BLaER1 (cell line): ENCODE data around the gene UPF1.

Experiments
- H3K27ac ChIP-seq: shearing (Covaris generic); formaldehyde crosslinking; 2 replicates; pipeline ENCODE4 v1.8.1; 2022
- H3K27me3 ChIP-seq: shearing (Covaris generic); formaldehyde crosslinking; 2 replicates; pipeline ENCODE4 v1.8.1; 2022
- H3K36me3 ChIP-seq: shearing (Covaris generic); formaldehyde crosslinking; 2 replicates; pipeline ENCODE4 v1.8.1; 2022
- H3K4me1 ChIP-seq: shearing (Covaris generic); formaldehyde crosslinking; 2 replicates; pipeline ENCODE4 v1.8.1; 2022
- H3K4me2 ChIP-seq: shearing (Covaris generic); formaldehyde crosslinking; 2 replicates; pipeline ENCODE4 v1.8.1; 2022
- H3K4me3 ChIP-seq: shearing (Covaris generic); formaldehyde crosslinking; 2 replicates; pipeline ENCODE4 v1.8.1; 2022
- H3K9ac ChIP-seq: shearing (Covaris generic); formaldehyde crosslinking; 2 replicates; pipeline ENCODE4 v1.8.1; 2022
- H3K9me3 ChIP-seq: shearing (Covaris generic); formaldehyde crosslinking; 2 replicates; pipeline ENCODE4 v1.8.1; 2022
- H4K20me1 ChIP-seq: shearing (Covaris generic); formaldehyde crosslinking; 2 replicates; pipeline ENCODE4 v1.8.1; 2022
- Cebpa-rat ChIP-seq: shearing (Covaris generic); IDR thresholded peaks from 2 replicates; pipeline ENCODE4 v1.8.1; 2022

The UPF1 gene

DNA sequence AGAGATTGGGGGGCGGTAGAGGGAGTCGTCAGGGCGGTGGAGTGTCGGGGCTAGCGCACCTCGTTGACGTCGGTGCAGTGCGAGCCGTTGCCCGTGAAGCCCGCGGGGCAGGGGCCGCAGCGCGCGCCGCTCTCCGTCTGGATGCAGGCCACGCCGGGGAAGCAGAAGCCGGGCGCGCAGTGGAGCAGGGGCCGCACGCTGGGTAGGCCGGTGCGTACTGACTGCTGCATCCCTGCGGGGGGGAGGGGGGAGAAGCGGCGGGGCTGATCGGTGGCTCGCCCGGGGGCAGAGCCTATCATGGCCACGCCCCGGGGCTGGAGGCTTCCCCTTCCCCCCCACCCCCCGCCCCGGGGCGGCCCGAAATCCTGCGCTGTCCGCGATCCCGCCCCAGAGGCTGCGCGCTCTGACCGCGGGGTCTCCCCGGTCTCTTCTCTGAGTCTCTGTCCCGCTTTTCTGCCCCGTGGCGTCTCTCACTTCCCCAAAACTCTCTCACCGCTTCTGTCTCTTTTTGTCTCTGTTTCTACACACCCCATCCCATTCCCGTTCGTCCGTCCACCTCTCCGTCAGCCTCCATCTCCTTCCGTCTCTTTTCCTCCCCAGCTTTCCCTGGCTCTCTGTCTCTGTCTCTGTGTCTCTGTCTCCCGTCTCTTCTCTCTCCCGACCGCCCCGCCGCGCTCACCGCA is 41.7 kb upstream of the UPF1 start:
- no peak overlapping the region for H3K9ac ChIP-seq
- H3K27ac ChIP-seq, result no peak overlapping the region
- peaks cover 4% of the 10 kb centered on the region; the same call in 1 of the 2 replicates for H3K9me3 ChIP-seq
- H4K20me1 ChIP-seq, result peaks cover 66% of the 10 kb centered on the region
- H3K4me1 ChIP-seq, result peaks cover 29% of the 10 kb centered on the region
- H3K27me3 ChIP-seq, result peaks cover 96% of the 10 kb centered on the region
- H3K4me2 ChIP-seq, result peak overlapping the region; percentile 87
- no peaks in the 10 kb centered on the region for H3K36me3 ChIP-seq
- TF ChIP-seq Cebpa-rat, result no peak
- peak overlapping the region; percentile 60 for H3K4me3 ChIP-seq

GRCh38 chr19:18790566-18791314 is 41.0 kb upstream of the UPF1 start, which contains the start of gene COMP:
TSS of gene COMP (minus strand) at chr19:18791305. CDS start at chr19:18791269, 36 bp downstream.
- no peak for TF ChIP-seq Cebpa-rat
- no peaks in the 10 kb centered on the region for H3K36me3 ChIP-seq
- H4K20me1 ChIP-seq, result peaks cover 73% of the 10 kb centered on the region
- peaks cover 4% of the 10 kb centered on the region; the same call in 1 of the 2 replicates for H3K9me3 ChIP-seq
- H3K4me3 ChIP-seq, result peak within 1 kb of the TSS; percentile 60
- no peak within 1 kb of the TSS for H3K27ac ChIP-seq
- peak within 1 kb of the TSS; percentile 87; the same call in 1 of the 2 replicates for H3K4me2 ChIP-seq
- no peak within 1 kb of the TSS for H3K9ac ChIP-seq
- H3K27me3 ChIP-seq, result peaks cover 100% of the 10 kb centered on the region
- H3K4me1 ChIP-seq, result peaks cover 24% of the 10 kb centered on the region

DNA sequence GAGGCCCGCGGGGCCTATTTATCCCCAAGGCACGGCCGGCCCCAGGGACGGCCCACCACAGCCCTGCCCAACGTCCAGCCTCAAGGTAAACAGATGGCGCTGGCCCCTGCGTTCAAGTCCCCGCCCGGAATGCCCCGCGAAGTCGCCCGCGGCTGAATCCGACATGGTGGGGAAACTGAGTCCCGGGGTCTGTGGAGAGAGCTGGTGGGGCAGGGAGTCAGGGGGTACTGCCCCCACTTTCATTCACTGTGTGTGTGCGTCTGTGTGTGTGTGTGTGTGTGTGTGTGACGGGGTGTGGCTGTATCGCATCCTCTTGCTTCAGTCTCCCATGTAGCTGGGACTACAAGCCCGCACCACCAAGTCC is 40.5 kb upstream of the UPF1 start:
- peaks cover 4% of the 10 kb centered on the region; the same call in 1 of the 2 replicates for H3K9me3 ChIP-seq
- peaks cover 24% of the 10 kb centered on the region for H3K4me1 ChIP-seq
- peak overlapping the region; percentile 87; the same call in 1 of the 2 replicates for H3K4me2 ChIP-seq
- peaks cover 100% of the 10 kb centered on the region for H3K27me3 ChIP-seq
- H3K36me3 ChIP-seq, result no peaks in the 10 kb centered on the region
- H3K4me3 ChIP-seq, result no peak overlapping the region
- TF ChIP-seq Cebpa-rat, result no peak
- no peak overlapping the region for H3K9ac ChIP-seq
- H3K27ac ChIP-seq, result no peak overlapping the region
- H4K20me1 ChIP-seq, result peaks cover 69% of the 10 kb centered on the region

DNA sequence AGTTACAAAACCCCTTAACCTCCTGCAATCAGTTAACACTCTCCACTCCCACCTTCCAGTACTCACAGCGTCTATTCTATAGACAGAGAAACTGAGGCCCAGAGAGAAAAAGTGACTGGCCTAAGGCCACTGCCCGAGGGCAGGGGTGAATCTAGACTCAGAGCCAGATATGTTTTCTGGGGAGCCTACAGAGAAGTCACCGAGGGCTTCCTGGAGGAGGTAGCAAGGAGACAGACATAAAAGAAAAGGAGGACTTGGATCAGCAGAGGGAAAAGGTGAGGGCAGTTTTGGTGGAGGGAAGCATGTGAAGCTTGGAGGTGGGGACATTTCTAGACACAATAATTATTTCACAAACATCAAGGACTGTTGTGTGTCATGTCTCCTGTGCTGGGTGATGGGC is 39.1 kb upstream of the UPF1 start:
- Histone ChIP-seq H4K20me1 (peaks cover 62% of the 10 kb centered on the region), H3K27me3 (peaks cover 100% of the 10 kb centered on the region)

DNA sequence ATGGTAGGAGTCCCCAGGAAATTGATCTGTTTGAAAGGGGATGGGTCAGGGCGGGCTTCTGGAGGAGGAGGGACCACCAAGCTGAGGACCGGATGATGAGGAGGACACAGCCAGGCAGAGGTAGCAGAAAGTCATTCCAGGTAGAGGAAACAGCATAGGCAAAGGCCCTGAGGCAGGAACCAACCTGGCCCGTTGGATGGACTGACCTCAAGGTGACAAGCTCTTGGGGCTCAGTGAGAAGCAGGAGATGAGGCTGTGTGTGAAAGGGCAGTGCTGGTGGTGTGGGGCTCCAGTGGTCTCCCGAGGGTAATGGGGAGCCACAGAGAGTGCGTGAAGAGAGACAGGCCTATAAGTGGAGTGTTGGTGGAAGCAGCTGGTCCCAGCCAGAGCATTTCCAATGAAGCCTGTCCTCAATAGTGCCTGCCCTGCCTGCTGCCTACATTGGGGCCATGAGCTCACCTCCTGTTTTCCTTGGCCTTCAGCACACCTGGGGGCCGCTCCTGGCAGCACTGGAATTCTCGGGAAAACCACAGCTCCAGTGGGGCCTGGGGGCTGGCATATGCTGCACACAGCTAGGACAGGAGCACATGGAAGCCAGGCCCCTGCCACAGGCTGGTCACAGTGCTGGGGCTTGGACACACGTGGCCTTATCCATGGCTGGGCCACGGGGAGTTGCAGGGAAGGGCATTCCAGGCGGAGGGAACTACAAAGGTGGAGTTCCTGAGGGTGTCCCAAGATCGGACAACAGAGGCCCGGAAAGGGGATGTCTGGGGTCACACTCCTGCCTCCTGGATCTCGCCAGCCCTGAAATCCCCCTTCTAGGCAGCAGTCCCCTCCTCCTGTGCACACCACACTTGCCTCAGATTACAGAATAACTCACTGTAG is 38.4 kb upstream of the UPF1 start:
- peaks cover 100% of the 10 kb centered on the region for H3K27me3 ChIP-seq
- no peaks in the 10 kb centered on the region for H3K36me3 ChIP-seq
- H3K4me3 ChIP-seq, result no peak overlapping the region
- H3K27ac ChIP-seq, result no peak overlapping the region
- no peak for TF ChIP-seq Cebpa-rat
- no peaks in the 10 kb centered on the region for H3K9me3 ChIP-seq
- H3K9ac ChIP-seq, result no peak overlapping the region
- peaks cover 24% of the 10 kb centered on the region for H3K4me1 ChIP-seq
- H3K4me2 ChIP-seq, result no peak overlapping the region
- H4K20me1 ChIP-seq, result peaks cover 61% of the 10 kb centered on the region

More for the DNA sequence above, 39.1 kb upstream of the UPF1 start:
- H3K4me2 ChIP-seq, result no peak overlapping the region
- no peak overlapping the region for H3K9ac ChIP-seq
- peaks cover 24% of the 10 kb centered on the region for H3K4me1 ChIP-seq
- H3K36me3 ChIP-seq, result no peaks in the 10 kb centered on the region
- H3K4me3 ChIP-seq, result no peak overlapping the region
- TF ChIP-seq Cebpa-rat, result no peak
- no peak overlapping the region for H3K27ac ChIP-seq
- H3K9me3 ChIP-seq, result peaks cover 1% of the 10 kb centered on the region; the same call in 1 of the 2 replicates

- no peaks in the 10 kb centered on the region for H3K36me3 ChIP-seq
These were observed 37.8 kb upstream of the UPF1 start for GRCh38 chr19:18794029-18794313.

DNA sequence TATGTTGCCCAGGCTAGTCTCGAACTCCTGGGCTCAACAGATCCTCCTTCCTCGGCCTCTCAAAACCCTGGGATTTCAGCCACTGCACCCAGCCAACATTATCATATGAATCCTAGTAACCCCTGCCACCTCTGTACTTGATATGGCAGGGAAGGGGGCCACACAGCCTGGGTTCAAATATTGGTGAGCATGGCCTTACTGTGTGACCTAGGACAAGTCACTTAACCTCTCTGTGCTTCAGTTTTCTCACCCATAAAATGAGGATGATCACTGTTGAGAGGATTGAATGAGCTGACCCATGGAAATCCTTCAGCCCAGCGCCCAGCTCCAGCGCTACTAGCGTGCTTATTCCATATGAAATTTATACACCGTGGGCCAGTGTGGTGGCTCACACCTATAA is 37.1 kb upstream of the UPF1 start:
- Histone ChIP-seq H4K20me1 (peaks cover 48% of the 10 kb centered on the region), H3K4me1 (peaks cover 11% of the 10 kb centered on the region), H3K9me3 (no peaks in the 10 kb centered on the region), H3K27me3 (peaks cover 99% of the 10 kb centered on the region), H3K4me2 (no peak overlapping the region), H3K9ac (no peak overlapping the region), H3K4me3 (no peak overlapping the region), H3K36me3 (no peaks in the 10 kb centered on the region), H3K27ac (no peak overlapping the region)
- TF ChIP-seq Cebpa-rat, result no peak

More at GRCh38 chr19:18794029-18794313, 37.8 kb upstream of the UPF1 start:
- Histone ChIP-seq H4K20me1 (peaks cover 55% of the 10 kb centered on the region), H3K4me2 (no peak overlapping the region), H3K4me1 (peaks cover 18% of the 10 kb centered on the region), H3K9ac (no peak overlapping the region), H3K27me3 (peaks cover 100% of the 10 kb centered on the region), H3K27ac (no peak overlapping the region), H3K9me3 (no peaks in the 10 kb centered on the region), H3K4me3 (no peak overlapping the region)
- TF ChIP-seq Cebpa-rat, result no peak

GRCh38 chr19:18795540-18795939 is 36.2 kb upstream of the UPF1 start:
- H3K4me2 ChIP-seq, result no peak overlapping the region

GRCh38 chr19:18796239-18796638 is 35.5 kb upstream of the UPF1 start:
- Histone ChIP-seq H3K4me1 (no peaks in the 10 kb centered on the region), H3K9ac (no peak overlapping the region), H3K4me2 (no peak overlapping the region), H3K36me3 (no peaks in the 10 kb centered on the region), H3K9me3 (no peaks in the 10 kb centered on the region), H3K27me3 (peaks cover 94% of the 10 kb centered on the region), H4K20me1 (peaks cover 34% of the 10 kb centered on the region), H3K27ac (no peak overlapping the region), H3K4me3 (no peak overlapping the region)
- no peak for TF ChIP-seq Cebpa-rat

More at GRCh38 chr19:18795540-18795939, 36.2 kb upstream of the UPF1 start:
- Histone ChIP-seq H3K36me3 (no peaks in the 10 kb centered on the region), H4K20me1 (peaks cover 41% of the 10 kb centered on the region), H3K9me3 (no peaks in the 10 kb centered on the region), H3K27ac (no peak overlapping the region), H3K4me3 (no peak overlapping the region), H3K27me3 (peaks cover 97% of the 10 kb centered on the region), H3K4me1 (peaks cover 4% of the 10 kb centered on the region; the same call in 1 of the 2 replicates), H3K9ac (no peak overlapping the region)
- no peak for TF ChIP-seq Cebpa-rat
